Measurements from ENCODE around the gene ZNF200.

- TF ChIP-seq CSDC2 (CRISPR knock-in tag; IDR thresholded peaks at IDR 0.05) (no peak), RARB (CRISPR knock-in tag; IDR thresholded peaks at IDR 0.05) (no peak), ARNTL (CRISPR knock-in tag; IDR thresholded peaks at IDR 0.05; ENCODE audit: borderline replicate concordance, low read depth) (no peak), ESRRG (CRISPR knock-in tag; IDR thresholded peaks at IDR 0.05) (no peak), ZNF70 (CRISPR knock-in tag; IDR thresholded peaks at IDR 0.05) (no peak), OSR1 (CRISPR knock-in tag; IDR thresholded peaks at IDR 0.05) (no peak), BACH2 (CRISPR knock-in tag; IDR thresholded peaks at IDR 0.05; ENCODE audit: borderline replicate concordance) (no peak), ZFP30 (CRISPR knock-in tag; IDR thresholded peaks at IDR 0.05) (no peak), ZNF8 (CRISPR knock-in tag; IDR thresholded peaks at IDR 0.05) (no peak), PATZ1 (CRISPR knock-in tag; IDR thresholded peaks at IDR 0.05; ENCODE audit: borderline replicate concordance) (no peak)
- TF ChIP-seq, protein P1, sequence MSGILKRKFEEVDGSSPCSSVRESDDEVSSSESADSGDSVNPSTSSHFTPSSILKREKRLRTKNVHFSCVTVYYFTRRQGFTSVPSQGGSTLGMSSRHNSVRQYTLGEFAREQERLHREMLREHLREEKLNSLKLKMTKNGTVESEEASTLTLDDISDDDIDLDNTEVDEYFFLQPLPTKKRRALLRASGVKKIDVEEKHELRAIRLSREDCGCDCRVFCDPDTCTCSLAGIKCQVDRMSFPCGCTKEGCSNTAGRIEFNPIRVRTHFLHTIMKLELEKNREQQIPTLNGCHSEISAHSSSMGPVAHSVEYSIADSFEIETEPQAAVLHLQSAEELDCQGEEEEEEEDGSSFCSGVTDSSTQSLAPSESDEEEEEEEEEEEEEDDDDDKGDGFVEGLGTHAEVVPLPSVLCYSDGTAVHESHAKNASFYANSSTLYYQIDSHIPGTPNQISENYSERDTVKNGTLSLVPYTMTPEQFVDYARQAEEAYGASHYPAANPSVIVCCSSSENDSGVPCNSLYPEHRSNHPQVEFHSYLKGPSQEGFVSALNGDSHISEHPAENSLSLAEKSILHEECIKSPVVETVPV (CRISPR knock-in tag; IDR thresholded peaks at IDR 0.05) = no peak
Measured at GRCh38 chr16:3193221-3194212, 41.4 kb downstream of the ZNF200 start.

Data from SK-N-SH treated with all-trans-retinoic acid at 6 μM for 48 hours (cell line).